Panc1 (cell line): ENCODE results near the gene SDF4. TPM values are rescaled to one million over a fixed set of nuclear protein-coding genes. Genes with fewer than 3 reads are reported as not detected.

Experiments used
- ATAC-seq: fragments of 200-7000 bp; cut with Tn5 transposase; 2 replicates; pipeline ENCODE4 v1.9.1; 2020; ENCODE audit warnings: mild to moderate bottlenecking, moderate library complexity
- BruUV-seq: library from RNA; stranded (reverse); fragments of 400-500 nt; replicated peaks from 2 replicates; lab custom pipeline; 2021; lab: Mats Ljungman, UMichigan
- CTCF ChIA-PET: fragments of 300-600 bp; sonication (Branson Sonifier 250); formaldehyde crosslinking; loops from one replicate; lab custom pipeline; 2022; ENCODE audit warnings: antibody characterized with exemption; lab: Charles Lee
- POLR2A ChIA-PET: fragments of 300-600 bp; sonication (Branson Sonifier 250); formaldehyde crosslinking; loops from one replicate; lab custom pipeline; 2022; ENCODE audit warnings: antibody characterized with exemption; lab: Charles Lee
- DNase-seq: peaks from one replicate; pipeline ENCODE4 v3.0.0-alpha.2; 2010; ENCODE audit warnings: low read depth, low spot score
- H3K27ac ChIP-seq: 2 replicates; pipeline ENCODE4 v1.5.1; 2011; ENCODE audit warnings: mild to moderate bottlenecking, low read length, inconsistent platforms
- H3K27me3 ChIP-seq: fragments of 200-500 bp; sonication (Bioruptor generic); 2 replicates; pipeline ENCODE4 v1.6.0; 2014; ENCODE audit warnings: low read length, inconsistent platforms; ENCODE audit not compliant: control insufficient read depth, insufficient read depth
- H3K36me3 ChIP-seq: fragments of 200-500 bp; sonication (Bioruptor generic); 2 replicates; pipeline ENCODE4 v1.5.1; 2014; ENCODE audit warnings: inconsistent platforms, mild to moderate bottlenecking, low read length, moderate library complexity; ENCODE audit not compliant: control insufficient read depth, insufficient read depth
- H3K4me1 ChIP-seq: 2 replicates; pipeline ENCODE4 v1.5.1; 2011; ENCODE audit warnings: inconsistent platforms, mild to moderate bottlenecking, low read length, moderate library complexity; ENCODE audit not compliant: control insufficient read depth, insufficient read depth
- H3K4me3 ChIP-seq, 2 experiments: 2 replicates each; pipeline ENCODE4 v1.5.1; 2011 to 2012; ENCODE audit warnings: low read depth in 2 of 2, low read length in 2 of 2, mild to moderate bottlenecking in 2 of 2, inconsistent platforms in 1 of 2, moderate library complexity in 1 of 2
- H3K9me3 ChIP-seq: fragments of 200-500 bp; sonication (Bioruptor generic); 2 replicates; pipeline ENCODE4 v1.5.1; 2014; ENCODE audit warnings: low read depth, mild to moderate bottlenecking, inconsistent platforms, low read length, moderate library complexity; ENCODE audit not compliant: control insufficient read depth, insufficient read depth
- CTCF ChIP-seq: fragments of 450-650 bp; IDR thresholded peaks from 2 replicates; pipeline ENCODE4 v1.5.1; 2017; ENCODE audit warnings: mild to moderate bottlenecking
- POLR2AphosphoS5 ChIP-seq: IDR thresholded peaks from 2 replicates; pipeline ENCODE4 v1.6.1; 2012; ENCODE audit warnings: mild to moderate bottlenecking, low read depth, low read length, moderate library complexity
- REST ChIP-seq, 2 experiments: IDR thresholded peaks; 2 replicates each; pipeline ENCODE4 v1.6.1; 2011 to 2012; ENCODE audit warnings: low read depth in 2 of 2, control low read depth in 1 of 2, low read length in 1 of 2, mild to moderate bottlenecking in 1 of 2, moderate library complexity in 1 of 2; ENCODE audit not compliant: insufficient read depth in 1 of 2
- SIN3A ChIP-seq: IDR thresholded peaks from 2 replicates; pipeline ENCODE4 v1.6.1; 2012; ENCODE audit warnings: low read depth, mild to moderate bottlenecking, low read length, moderate library complexity, borderline replicate concordance; ENCODE audit not compliant: insufficient read depth
- TCF7L2 ChIP-seq: IDR thresholded peaks from 2 replicates; pipeline ENCODE4 v1.6.1; 2011; ENCODE audit warnings: mild to moderate bottlenecking, low read depth, low read length, inconsistent platforms
- in situ Hi-C: cut with HindIII; loops from 2 replicates; pipeline ENCODE4 v1.10.0; 2016; ENCODE audit warnings: low sequenced_read_pairs, low pct_unique_long_range_greater_than_20kb
- intact Hi-C: fragments of 100-400 bp; cut with micrococcal nuclease; formaldehyde crosslinking; loops from one replicate; pipeline ENCODE4 v1.10.0; 2022; ENCODE audit not compliant: unreplicated experiment
- total RNA-seq: library from RNA; stranded (reverse); gene quantifications from one replicate; pipeline ENCODE4 v1.2.1, GENCODE V29; 2021; ENCODE audit not compliant: unreplicated experiment

The SDF4 gene
- total RNA-seq, 1 experiment from 2014 or later = 335 TPM

- BruUV-seq = no TSS peak
Measured at GRCh38 chr1:1212780-1213344, 18.9 kb downstream of the SDF4 start.

More at GRCh38 chr1:1212780-1213344, 18.9 kb downstream of the SDF4 start:
- ChIA-PET POLR2A (no interaction called here), CTCF (no interaction called here)
- Histone ChIP-seq H3K4me1 (peaks cover 5% of the 10 kb centered on the region; the same call in 1 of the 2 replicates), H3K4me3 (no peak overlapping the region), H3K36me3 (no peaks in the 10 kb centered on the region), H3K27me3 (no peaks in the 10 kb centered on the region), H3K27ac (no peak overlapping the region), H3K9me3 (no peaks in the 10 kb centered on the region)
- intact Hi-C loops (no loop called here), in situ Hi-C loops (no loop called here)
- TF ChIP-seq REST (IDR thresholded peaks at IDR 0.05; ENCODE audit: insufficient read depth in 1 of 2, low read depth in 2 of 2, low read length in 1 of 2) (no peak), CTCF (no peak), SIN3A (no peak), TCF7L2 (no peak), POLR2AphosphoS5 (no peak)
- DNase-seq (no peak), ATAC-seq (no peak)
